ENCODE measurements around the gene CD300H. TPM values are rescaled to one million over a fixed set of nuclear protein-coding genes. Genes with fewer than 3 reads are reported as not detected.
A peak's percentile ranks its signal among the peaks of the same experiment; 100 is the strongest.

CD300H gene
- total and polyA plus RNA-seq, 11 donors, result 0.30 to 1.5 (median 0.69) TPM; not detected in 7

DNA sequence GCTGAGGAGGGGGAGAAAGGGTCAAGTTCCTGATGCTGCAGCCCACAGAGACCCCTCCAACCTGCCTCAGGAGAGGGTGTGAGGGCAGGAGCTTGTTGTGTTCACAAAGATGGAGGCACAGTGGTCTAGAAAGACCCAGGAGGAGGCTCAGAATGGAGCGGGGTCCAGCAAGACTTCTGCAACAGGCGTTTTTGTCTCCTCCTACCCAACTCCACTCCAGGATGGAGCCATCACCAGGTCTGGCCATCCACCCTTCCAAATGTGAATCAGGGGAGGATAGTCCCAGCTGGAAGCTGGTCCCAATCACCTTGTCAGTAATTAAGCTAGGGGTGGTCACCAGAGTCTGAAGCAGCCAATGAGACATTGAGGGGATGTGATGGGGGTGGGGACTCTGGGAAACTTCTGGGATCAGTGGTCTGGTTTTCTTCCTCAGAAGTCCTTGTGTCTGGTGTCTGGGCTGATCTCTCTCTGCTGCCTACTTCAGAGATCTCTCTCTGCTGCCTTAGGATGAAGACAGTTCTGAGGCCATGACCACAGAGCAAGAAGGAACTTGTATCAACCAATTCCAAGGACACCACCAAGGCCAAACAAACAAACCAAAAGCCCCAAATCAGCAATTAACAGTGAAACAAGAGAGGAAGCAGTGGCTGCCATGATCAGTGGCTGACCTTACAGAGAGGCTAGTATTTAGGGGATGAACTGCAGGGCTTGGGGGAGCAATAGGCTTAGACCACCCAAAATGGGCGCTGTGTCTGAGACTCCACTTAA lies 50.6 kb downstream of the CD300H start:
- Histone ChIP-seq H3K36me3 (no peaks in the 10 kb centered on the region), H3K27ac (peak overlapping the region in 1 of 12 donors; percentile 52), H3K27me3 (peaks cover 0 to 2% (median 0%) of the 10 kb centered on the region in 9 donors), H3K9me3 (peaks cover 0 to 6% (median 0%) of the 10 kb centered on the region in 12 donors), H3K4me3 (no peak overlapping the region), H3K4me1 (peaks cover 0 to 50% (median 0%) of the 10 kb centered on the region in 12 donors)
- WGBS, 4 donors, result 73 to 96% (median 89%) methylated on average over 3 of the region's 3 CpGs
- intact Hi-C loops (cut with DNase I), result no loop called here
- TF ChIP-seq, protein P1, sequence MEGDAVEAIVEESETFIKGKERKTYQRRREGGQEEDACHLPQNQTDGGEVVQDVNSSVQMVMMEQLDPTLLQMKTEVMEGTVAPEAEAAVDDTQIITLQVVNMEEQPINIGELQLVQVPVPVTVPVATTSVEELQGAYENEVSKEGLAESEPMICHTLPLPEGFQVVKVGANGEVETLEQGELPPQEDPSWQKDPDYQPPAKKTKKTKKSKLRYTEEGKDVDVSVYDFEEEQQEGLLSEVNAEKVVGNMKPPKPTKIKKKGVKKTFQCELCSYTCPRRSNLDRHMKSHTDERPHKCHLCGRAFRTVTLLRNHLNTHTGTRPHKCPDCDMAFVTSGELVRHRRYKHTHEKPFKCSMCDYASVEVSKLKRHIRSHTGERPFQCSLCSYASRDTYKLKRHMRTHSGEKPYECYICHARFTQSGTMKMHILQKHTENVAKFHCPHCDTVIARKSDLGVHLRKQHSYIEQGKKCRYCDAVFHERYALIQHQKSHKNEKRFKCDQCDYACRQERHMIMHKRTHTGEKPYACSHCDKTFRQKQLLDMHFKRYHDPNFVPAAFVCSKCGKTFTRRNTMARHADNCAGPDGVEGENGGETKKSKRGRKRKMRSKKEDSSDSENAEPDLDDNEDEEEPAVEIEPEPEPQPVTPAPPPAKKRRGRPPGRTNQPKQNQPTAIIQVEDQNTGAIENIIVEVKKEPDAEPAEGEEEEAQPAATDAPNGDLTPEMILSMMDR (IDR thresholded peaks at IDR 0.05), result no peak
- TF ChIP-seq POLR2A (IDR thresholded peaks at IDR 0.05), result no peak
- ATAC-seq, result no peak
- no peak for DNase-seq

DNA sequence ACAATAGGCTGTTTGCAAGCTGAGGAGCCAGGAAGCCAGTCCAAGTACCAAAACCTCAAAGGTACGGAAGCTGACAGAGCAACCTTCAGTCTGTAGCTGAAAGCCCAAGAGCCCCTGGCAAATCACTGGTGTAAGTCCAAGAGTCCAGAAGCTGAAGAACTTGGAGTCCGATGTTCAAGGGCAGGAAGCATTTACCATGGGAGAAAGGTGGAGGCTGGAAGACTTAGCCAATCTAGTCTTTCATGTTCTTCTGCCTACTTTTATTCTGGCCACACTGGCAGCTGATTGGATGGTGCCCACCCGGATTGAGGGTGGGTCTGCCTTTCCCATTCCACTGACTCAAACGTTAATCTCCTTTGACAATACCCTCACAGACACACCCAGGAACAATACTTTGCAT lies 51.4 kb downstream of the CD300H start:
- 72 to 82% (median 81%) methylated on average over 4 of the region's 4 CpGs for WGBS, 4 donors
- no peak overlapping the region for H3K4me3 ChIP-seq
- intact Hi-C loops (cut with DNase I), result no loop called here
- H3K36me3 ChIP-seq, result no peaks in the 10 kb centered on the region
- ATAC-seq (no peak), DNase-seq (no peak)
- no peak overlapping the region for H3K27ac ChIP-seq
- H3K4me1 ChIP-seq, result peaks cover 0 to 45% (median 0%) of the 10 kb centered on the region in 12 donors
- no peak for TF ChIP-seq POLR2A (IDR thresholded peaks at IDR 0.05)
- TF ChIP-seq, protein P1 (IDR thresholded peaks at IDR 0.05), result no peak
- H3K27me3 ChIP-seq, result peaks cover 0 to 2% (median 0%) of the 10 kb centered on the region in 9 donors
- peaks cover 0 to 6% (median 0%) of the 10 kb centered on the region in 12 donors for H3K9me3 ChIP-seq

DNA sequence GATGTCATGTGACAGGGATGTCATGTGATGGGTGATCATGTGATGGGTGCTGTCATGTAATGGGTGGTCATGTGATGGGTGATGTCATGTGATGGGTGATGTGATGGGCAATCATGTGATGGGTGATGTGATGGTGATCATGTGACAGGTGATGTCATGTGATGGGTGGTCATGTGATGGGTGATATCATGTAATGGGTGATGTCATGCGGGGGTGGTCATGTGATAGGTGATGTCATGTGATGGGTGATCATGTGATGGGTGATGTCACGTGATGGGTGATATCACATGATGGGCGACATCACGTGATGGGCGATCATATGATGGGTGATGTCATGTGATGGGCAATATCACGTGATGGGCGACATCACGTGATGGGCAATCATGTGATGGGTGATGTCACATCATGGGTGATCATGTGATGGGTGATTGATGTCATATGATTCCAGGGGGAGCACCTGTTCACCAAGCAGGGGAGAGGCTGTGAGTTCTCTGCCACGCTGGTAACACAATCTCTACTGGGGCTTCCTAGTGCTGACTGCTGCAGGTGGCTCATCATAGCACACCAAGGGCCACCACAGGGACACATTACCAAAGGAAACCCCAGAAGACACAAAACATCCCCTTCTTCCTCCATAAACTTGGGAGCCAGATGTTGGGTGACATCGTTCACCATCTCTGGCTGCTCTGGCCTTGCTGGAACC lies 52.5 kb downstream of the CD300H start:
- Histone ChIP-seq H3K4me1 (peaks cover 0 to 37% (median 0%) of the 10 kb centered on the region in 12 donors), H3K27me3 (peaks cover 0 to 2% (median 0%) of the 10 kb centered on the region in 9 donors), H3K9me3 (peaks cover 0 to 6% (median 0%) of the 10 kb centered on the region in 12 donors), H3K27ac (no peak overlapping the region), H3K4me3 (no peak overlapping the region), H3K36me3 (no peaks in the 10 kb centered on the region)
- 93 to 96% (median 94%) methylated on average over 10 of the region's 10 CpGs for WGBS, 4 donors
- intact Hi-C loops (cut with DNase I), result no loop called here
- no peak for TF ChIP-seq POLR2A (IDR thresholded peaks at IDR 0.05)
- TF ChIP-seq, protein P1 (IDR thresholded peaks at IDR 0.05), result no peak
- ATAC-seq (no peak), DNase-seq (no peak)

DNA sequence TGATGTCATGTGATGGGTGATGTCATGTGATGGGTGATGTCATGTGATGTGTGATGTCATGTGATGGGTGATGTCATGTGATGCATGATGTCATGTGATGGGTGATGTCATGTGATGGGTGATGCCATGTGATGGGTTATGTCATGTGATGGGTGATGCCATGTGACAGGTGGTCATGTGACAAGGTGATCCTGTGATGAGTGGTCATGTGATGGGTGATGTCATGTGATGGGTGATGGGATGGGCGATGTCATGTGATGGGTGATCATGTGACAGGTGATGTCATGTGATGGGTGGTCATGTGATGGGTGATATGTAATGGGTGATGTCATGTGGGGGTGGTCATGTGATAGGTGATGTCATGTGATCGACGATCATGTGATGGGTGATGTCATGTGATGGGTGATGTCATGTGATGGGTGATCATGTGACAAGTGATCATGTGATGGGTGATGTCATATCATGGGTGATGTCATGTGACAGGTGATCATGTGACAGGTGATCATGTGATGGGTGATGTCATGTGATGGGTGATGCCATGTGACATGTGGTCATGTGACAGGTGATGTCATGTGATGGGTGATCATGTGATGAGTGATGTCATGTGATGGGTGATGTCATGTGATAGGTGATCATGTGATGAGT lies 53.2 kb downstream of the CD300H start:
- peaks cover 0 to 2% (median 0%) of the 10 kb centered on the region in 9 donors for H3K27me3 ChIP-seq
- H3K27ac ChIP-seq, result no peak overlapping the region
- ATAC-seq (no peak), DNase-seq (no peak)
- H3K4me3 ChIP-seq, result no peak overlapping the region
- no peak for TF ChIP-seq POLR2A (IDR thresholded peaks at IDR 0.05)
- TF ChIP-seq, protein P1 (IDR thresholded peaks at IDR 0.05), result no peak
- peaks cover 0 to 36% (median 0%) of the 10 kb centered on the region in 12 donors for H3K4me1 ChIP-seq
- H3K36me3 ChIP-seq, result no peaks in the 10 kb centered on the region
- peaks cover 0 to 6% (median 0%) of the 10 kb centered on the region in 12 donors for H3K9me3 ChIP-seq
- intact Hi-C loops (cut with DNase I), result no loop called here
- 14 to 75% (median 56%) methylated on average over 3 of the region's 3 CpGs for WGBS, 4 donors
